GM19240 (cell line): ENCODE measurements around the gene PHF12.

Experiments used
- DNase-seq: peaks from one replicate; pipeline ENCODE4 v3.0.0; 2011; ENCODE audit warnings: low spot score; ENCODE audit not compliant: insufficient read length

Gene PHF12

DNA sequence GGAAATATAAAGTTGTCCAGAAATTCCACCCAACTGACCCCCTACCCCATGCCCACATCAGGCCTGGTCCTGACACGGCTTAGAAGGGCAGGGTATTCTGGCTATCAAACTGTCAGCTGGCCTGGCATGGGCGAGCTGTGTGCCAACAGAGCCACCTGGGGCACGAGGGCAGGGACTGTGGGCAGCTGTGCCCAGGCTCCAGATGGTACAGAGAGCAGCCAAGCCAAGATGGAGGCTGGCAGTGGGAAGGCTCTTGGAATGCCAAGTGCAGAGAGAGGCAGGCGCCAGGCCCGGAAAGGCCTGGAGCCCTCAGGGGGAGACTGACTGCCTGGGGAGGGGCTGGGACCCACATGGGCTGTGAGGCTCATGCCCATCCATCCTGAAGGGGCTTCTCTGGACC lies 24.3 kb upstream of the PHF12 start:
- DNase-seq: no peak

DNA sequence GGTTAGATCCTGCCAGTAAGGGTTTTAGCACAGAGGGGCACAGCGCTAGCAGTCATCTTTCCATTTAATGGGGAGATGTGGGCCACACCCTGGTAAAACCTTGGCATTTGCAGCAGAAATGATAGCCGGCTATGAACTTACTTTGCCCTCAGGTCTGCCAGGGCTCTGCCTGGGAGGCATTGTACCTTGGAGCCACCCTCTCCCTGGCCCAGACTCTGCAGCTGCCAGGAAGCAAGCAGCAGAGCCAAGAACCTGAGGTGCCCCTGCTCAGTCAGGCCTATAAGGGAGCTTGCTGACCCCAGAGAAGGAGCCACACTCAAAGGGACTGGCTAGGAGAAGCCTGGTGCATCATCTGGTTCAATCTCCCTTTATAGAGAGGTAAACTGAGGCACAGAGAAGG lies 23.7 kb upstream of the PHF12 start:
- no peak for DNase-seq

GRCh38 chr17:28974451-28974850 lies 23.1 kb upstream of the PHF12 start:
- no peak for DNase-seq

- no peak for DNase-seq
Observed at GRCh38 chr17:28973425-28973824, 22.1 kb upstream of the PHF12 start.

GRCh38 chr17:28972437-28972836 lies 21.1 kb upstream of the PHF12 start:
- no peak for DNase-seq

DNA sequence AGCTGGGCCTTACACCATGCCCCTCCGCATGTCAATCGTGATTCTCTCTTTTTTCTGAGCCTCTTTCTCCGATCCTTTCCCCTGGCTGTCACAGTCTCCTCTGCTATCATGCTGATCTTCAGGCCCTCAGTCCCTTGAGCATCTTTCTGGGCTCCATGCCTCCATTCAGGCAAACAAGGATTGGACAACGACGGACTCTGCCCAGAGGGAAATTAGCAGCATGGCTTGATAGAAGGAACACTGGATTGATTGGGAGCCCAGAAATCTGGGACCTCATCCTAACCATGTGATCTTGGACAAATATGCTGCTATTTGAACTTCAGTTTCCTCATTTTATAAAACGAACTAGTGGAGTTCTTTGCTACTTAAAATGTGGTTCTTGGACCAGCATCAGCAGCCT lies 19.6 kb upstream of the PHF12 start:
- no peak for DNase-seq

GRCh38 chr17:28969706-28970393 lies 18.5 kb upstream of the PHF12 start:
- DNase-seq: no peak

GRCh38 chr17:28968914-28969295 lies 17.6 kb upstream of the PHF12 start:
- DNase-seq: no peak

DNA sequence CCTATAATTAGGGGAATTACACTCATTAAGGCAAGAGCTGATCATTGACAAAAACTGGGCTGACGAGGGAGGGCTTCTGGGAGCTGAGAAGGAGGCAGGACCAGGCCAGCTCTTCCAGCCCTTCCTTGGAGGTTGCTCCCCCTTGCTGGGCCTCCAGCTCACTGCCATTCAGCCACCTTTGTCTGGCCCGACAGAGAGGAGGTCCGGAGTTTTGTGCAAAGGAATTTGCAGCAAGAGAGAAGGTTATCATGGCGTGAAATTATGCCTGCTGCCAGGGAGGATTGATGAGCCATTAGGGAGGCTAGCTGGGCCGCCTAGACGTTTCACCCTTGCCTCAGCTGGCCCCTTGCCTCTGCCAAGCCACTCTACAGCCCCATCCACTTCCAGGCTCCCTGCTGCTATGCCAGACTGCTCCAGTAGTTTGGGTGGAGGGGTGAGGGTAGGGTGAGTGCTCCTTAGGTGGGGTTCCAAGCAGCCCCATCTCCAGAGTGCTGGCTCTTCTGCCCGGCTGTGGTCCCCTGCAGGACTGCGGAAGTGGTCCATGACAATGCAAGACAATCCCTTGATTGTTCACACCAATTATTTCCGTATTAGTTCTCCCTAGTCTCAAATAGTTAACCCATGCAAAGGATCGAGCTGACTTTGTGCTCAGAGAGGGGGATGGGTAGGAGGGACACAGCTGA lies 17.1 kb upstream of the PHF12 start:
- no peak for DNase-seq

DNA sequence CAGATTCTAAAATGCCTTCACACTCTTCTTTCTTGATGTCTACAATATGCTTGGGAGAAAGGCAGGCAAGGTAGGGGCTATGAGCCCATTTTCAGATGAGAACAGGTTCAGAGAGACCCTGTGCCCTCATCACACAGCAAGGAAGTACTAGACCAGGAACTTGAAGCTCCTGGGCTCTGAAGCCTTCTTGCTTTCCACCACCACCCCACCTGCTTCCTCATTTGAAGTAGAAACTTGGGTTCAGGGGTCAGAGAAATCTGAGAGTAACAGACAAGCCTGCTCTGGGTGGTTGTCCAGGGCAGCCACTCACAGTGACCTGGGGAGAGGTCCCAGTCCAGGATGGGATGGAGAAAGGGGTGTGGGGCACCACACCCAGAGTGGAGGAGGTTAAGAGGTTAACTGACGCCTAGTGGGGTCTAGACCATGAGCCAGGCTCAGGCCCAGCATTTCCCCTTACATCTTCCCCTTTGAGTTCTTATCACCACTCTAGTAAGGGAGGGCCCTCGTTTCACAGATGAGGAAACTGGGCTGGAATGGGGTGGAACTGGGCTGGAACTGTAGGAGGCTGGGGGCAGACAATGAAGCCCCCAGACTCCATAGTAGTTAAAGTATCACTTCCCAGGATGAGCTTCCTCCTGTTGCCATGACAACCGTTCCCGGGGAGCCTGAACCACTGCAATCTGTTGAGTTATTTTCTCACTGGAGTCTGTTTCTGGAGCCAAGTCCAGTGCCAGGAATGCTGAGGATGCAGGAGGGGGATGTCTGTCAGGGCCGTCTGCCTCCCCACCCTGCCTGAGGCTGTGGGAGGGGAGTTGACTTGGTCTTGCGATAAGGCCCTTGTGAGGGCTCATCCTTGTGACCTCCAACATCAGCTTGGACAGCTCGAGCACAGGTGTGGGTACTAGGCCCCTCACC lies 16.2 kb upstream of the PHF12 start:
- no peak for DNase-seq

GRCh38 chr17:28963841-28964240 lies 12.5 kb upstream of the PHF12 start:
- DNase-seq: no peak

DNA sequence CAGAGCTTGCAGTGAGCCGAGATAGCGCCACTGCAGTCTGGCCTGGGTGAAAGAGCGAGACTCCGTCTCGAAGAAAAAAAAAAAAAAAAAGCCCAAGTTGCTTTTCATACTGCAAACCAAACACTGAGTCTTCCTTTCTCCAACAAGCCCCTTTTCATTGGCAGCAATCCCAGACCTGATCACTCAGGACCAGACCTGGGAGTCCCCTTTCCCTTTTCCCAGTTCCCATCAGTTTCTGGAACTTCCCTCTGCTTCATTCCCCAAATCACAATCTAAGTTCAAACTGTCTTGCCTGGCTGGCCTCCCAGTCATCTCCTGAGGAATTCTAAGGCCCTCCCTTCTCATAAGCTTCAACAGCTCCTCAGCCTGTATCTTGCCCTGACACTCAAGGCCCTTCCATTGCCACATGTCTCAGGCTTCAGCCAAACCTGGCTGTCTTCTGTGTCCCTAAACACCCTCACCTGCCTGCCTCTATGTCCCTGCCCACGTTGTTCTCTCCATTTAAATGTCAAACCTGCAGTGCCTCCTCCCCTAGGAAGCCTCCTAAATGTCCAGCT lies 11.8 kb upstream of the PHF12 start:
- no peak for DNase-seq

DNA sequence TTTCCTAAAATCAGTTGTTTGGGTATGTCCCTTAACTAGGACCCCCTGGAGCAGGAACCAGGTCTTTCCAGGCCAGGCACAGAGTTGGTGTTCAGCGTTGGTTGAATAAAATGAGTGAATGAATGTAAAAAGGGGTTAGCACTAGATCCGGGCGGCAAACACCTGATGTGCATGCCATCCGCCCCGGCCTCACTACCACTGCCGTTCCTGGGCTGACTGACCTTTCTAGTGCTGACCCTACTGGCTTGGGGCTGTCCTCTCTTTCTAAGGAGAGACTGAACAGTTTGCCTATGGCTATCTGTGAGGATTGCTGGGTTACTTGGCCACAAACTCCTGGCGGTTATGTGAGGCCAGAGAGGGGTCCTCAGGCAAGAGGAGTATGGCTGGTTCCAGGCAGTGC lies 10.1 kb upstream of the PHF12 start:
- no peak for DNase-seq

- DNase-seq: no peak
Observed at GRCh38 chr17:28960256-28961061, 9.1 kb upstream of the PHF12 start.

GRCh38 chr17:28959471-28959871 lies 8.2 kb upstream of the PHF12 start:
- DNase-seq: no peak

DNA sequence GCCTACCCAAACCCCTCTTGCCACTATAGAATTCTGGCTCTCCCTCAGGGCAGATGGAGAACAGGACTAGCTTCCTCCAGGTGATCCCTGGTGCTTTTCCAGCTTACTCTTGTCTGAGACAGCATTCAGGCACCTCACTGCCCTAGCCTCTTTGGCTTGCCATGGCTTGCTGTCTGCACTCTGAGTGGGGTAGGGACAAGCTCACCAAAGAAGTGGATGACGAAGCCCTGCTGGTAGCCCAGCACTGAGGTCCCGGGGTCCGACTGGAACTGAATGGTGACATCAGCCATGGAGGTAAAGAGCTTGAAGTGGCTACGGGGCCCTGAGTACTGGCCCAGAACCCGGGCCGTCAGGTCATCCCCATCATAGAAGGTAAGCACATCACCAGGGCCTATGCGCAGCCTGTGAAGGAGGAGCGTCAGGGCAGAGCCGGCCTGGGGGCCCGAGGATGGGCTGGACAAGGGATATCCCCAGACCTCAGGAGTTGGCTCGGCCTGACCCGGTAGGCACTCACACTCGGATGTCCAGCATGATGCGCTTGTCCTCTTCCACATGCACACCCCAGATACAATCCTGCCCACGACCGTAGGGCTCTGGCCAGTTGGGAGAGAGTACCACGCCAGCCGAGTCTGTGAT lies 7.6 kb upstream of the PHF12 start:
- DNase-seq: no peak

- DNase-seq: no peak
Observed at GRCh38 chr17:28957992-28958355, 6.7 kb upstream of the PHF12 start.

- no peak for DNase-seq
Observed at GRCh38 chr17:28957277-28957991, 6.1 kb upstream of the PHF12 start.

GRCh38 chr17:28956861-28957260 lies 5.5 kb upstream of the PHF12 start:
- no peak for DNase-seq

DNA sequence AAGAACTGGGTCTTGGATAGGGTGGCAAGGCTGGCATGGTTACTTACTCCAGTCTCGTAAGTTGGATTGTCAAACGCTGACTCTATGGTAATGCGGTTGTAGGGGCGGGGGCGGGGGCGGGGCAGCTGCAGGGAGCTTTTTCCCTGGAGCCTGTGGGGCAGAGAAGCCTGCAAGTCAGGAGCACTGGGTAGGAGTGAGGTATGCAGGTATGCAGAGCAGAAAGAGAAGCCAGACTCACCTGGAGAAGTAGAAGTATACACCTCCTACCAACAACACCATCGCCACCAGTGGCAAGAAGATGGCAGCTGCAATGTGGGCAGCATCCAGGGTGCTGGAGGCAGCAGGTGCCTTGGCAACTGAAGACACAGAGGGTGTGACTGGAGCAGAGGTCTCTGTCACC lies 4.8 kb upstream of the PHF12 start:
- DNase-seq: no peak
